Activated CD4-positive, alpha-beta T cell treated with anti-CD3 and anti-CD28 coated beads, Interleukin-2, Interleukin-4, amounts not matched to agents 100 ng/mL and 50 ng/mL, durations not matched to agents 16 hours and 8 hours (primary cell): Measurements from ENCODE around the gene LINC00237.

ENCODE experiments used
- DNase-seq: peaks from one replicate; pipeline ENCODE4 v3.0.0-alpha.2; 2020; ENCODE audit warnings: low spot score

LINC00237 gene

DNA sequence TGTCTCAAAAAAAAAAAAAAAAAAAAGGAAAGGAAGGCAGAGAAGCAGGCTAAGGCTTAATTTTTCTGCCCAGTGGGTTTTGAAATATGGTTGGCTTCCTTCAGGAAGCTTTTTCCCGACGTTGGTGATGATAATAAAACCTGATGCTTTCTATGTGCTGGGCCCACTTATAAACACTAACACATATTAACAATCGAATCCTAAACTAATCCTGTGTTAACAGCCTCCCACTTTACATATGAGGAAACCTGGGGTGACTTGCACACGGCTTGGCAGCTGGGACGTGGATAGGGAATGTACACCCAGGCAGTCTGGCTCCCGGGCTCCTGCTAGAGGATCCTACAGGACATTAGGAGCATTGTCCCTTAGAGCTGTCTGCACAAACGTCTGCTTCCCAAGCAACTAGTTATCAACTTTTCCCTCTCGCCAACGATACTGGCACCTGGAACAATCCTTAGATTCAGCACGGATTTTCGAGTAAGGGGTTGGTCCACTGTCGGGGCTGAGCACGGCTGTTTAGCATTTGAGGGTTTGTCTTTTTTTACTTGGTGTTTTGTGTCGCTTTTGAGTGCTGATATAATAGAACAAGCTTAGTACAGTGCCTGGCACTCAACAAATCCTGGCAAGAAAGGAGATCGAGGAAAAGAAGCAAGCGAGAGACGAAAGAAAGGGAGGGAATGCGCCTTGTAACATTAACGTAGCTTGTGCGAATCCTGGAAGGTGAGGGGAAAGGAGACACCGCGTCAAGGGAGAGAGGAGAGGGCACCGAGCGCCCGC is 19.1 kb upstream of the LINC00237 start:
- no peak for DNase-seq

DNA sequence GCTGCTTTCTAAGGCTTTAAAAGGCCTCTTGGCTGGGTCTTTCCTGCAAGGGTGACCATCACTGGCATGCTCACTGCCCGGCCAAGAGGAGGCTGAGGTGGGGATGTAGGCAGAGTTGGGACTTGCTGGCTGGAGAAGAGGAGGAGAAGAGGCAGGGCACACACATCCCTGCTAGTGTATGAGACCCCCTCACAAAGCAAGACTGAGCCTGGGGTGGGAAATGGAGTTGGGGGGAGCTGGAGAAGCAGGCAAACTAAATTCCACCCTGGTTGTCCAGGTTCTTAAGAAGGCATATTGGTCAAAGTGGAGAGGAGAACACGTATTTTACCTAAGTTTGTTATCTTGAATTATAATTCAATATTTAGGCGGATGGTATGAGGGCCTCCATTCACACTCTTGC is 18.0 kb upstream of the LINC00237 start:
- DNase-seq, result no peak

DNA sequence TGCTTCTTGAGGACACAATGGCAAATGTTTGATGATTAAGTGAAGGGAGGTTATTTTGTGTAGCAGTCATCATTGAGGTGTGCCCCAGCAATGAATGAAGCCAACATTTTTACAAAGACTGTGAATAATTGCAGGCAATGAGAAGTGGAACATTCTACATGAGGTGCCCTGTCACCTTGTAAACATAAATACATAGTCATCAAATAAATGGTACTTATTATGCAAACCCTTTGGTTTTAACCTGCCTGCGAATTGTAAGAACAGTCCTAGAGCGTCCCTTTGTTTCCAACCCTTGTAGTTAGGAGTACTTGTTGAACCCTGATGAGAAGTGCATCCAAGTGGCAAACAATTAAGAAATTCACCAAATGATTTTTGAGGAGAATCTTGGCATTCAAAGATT is 12.6 kb upstream of the LINC00237 start:
- no peak for DNase-seq

DNA sequence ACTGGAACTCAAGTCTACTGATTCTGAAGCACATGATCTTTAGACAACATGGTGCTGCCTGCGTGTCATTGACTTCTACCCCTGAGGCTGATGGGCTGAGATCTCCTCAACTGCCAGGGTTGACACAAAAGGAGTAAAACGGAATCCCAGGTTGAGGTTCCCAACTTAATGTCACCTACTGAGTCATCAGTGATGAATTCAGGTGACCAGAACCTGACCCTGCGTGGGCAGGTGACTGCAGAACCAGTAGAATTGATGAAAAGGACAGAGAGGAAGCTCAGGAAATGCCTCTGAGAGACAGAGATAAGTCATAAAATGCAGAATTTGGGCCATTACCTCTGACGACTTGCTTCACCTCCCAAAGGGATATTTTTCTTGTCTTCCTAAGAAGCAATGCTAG is 12.0 kb upstream of the LINC00237 start:
- no peak for DNase-seq

DNA sequence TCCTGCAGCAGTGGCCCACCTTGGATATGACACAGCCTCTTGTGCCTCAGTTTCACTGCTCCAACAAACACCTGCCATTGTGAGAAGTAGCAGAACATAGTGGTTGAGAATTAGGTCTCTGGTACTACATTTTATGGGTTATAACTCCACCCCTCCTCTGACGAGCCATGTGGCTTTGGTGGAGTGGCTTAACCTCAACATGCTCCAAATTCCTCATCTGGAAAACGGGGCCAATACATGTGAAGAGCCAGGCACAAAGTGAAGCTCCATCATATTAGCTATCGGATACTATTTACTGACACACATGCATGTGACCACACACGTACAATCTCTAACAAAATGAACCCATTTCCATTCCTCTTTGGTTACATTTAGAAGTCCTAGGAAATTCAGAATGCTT is 11.4 kb upstream of the LINC00237 start:
- DNase-seq, result no peak

DNA sequence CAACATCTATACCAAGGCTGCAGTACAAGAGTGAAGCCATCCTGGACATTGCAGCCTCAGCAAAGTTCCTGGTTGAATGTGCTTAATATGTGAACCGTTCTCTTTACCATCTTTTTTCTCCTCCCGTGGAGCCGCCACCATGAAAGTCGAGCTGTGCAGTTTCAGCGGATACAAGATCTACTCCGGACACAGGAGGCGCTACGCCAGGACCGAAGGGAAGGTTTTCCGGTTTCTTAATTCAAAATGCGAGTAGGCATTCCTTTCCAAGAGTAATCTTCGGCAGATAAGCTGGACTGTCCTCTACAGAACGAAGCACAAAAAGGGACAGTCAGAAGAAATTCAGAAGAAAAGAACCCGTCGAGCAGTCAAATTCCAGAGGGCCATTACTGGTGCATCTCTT is 8.4 kb upstream of the LINC00237 start:
- DNase-seq, result no peak

DNA sequence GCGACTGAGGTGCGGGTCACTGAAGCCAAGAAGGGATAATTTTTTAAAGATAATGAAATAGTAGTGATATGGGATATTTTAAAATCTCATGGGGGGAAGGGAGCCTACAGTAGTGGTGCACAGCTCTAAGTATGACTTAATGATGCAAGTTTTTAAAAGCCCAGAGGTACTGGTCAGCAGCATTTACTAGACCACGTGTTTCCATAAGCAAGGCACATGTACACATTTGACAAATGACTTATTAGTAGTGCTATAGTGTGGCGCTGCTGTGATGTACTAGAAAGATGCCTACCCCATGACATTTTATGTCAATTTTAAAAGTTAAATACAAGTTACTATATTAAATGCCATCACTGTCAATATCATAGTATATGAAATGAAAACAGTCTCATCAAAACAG is 7.5 kb upstream of the LINC00237 start:
- no peak for DNase-seq

DNA sequence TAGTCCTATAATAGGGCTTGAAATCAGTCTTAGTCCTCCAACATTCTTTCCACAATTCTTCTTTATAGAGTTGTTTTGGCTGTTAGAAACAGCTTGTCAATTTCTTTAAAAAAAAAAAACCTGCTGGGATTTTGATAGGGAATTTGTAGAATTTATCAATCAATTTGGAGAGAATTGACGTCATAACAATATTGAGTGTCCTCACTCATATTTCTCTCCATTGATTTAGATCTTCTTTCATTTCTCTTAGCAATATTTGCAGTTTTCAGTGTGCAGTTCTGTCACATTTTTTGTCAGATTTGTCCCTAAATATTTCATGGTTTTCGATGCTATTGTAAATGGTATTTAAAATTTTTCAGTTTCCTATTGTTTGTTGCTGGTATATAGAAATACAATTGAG is 5.3 kb upstream of the LINC00237 start:
- no peak for DNase-seq

DNA sequence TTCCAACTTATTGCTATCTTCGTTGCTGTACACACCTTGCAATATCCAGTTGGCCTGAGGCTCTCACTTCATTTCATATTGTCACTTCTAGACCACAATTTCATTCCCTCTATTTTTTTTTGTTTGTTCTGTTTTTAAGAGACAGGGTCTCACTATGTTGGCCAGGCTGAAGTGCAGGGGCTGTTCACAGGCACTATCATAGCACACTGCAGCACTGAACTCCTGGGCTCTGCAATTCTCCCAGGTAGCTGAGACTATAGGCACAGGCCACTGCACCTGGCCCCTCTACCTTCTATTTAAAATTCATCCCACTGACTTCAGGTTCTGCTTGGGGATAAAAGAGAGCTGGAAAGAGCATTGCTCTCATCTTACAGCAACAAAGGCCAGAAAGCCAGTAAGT is 4.7 kb upstream of the LINC00237 start:
- DNase-seq, result no peak

DNA sequence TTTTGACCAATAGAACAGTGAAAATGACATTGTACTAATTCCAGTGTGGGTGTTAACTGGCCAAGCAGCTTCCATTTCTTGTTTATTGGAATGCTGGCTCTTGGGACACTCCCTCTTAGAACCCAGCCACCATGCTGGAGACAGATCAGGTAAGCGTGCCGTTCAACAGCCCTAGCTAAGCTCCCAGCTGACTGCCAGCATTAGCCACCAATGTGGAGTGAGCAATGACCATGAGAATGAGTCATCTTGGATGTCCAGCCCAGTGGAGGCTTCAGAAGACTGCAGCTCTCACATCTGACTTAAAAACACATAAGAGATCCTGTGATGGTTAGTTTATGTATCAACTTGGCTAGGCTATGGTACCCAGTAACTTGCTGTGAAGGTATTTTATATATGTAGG is 3.0 kb upstream of the LINC00237 start:
- DNase-seq, result no peak

DNA sequence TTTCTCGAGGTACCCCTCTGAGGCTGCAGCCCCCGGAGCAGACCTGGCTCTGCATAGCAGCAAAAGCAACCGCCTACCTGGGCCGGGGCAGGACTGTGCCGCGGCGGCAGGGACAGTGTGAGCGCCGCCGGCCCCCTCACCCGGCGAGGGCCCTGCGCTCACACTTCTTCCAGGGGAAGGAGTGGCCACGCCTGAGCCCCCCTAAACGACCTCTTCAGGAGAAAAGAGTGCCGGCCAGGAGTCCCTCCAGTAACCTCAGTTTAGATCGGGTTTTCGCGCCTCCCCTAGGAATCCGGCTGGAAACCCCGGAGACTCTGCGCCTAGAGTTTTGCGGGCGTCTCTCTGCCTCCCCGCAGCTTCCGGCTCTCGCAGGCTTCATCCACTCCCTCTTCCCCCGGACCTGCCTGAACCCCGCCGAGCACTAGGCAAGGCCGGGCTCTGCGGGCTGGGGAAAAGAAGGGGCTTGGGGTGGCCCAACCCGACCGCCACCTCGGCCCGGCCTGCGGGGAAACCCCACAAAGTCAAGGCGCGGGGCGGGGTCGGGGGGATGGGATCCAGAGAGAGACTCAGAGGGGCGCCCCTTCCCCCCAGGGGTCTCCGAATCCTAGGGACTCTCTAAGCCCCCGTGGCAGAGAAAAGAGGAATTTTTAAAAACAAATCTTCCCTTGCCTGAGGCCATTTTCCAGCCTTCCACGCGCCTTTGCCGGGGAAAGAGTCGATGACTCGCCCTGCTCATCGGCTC is 558 bp downstream of the LINC00237 start:
- no peak for DNase-seq

DNA sequence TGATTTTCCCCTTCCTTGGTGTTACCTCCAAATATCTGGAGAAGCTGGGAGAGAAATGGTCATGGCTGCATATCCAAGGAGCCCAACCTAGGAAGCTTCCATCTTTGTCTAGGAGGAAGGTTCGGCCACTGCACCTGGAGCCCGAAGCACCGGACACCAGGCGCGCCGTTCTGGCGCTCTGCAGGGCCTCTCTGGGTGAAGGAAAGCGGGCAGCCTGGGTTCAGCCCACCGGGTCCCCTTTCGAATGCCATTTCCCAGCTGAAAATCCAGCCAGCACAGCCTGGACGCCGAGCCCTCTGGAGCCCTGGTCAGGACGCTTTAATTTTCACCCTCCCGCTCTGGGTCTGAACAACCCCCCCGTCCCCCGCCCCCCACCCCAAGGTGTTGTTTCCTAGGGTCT is 1.2 kb downstream of the LINC00237 start:
- no peak for DNase-seq

DNA sequence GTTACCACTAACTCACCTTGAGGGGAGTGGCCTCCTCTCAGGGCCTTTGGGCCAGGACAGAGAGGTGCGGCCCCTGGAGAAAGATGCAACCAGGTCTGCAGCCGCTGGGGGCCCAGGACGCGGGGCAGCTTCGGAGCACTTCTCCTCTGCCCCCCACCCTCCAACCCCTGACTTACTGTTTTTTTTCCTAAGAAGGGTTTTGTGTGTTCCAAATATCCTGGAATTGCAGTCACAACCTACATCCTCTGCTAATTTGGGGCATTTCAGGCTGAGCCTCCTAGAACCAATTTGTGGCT is 1.7 kb downstream of the LINC00237 start:
- no peak for DNase-seq

DNA sequence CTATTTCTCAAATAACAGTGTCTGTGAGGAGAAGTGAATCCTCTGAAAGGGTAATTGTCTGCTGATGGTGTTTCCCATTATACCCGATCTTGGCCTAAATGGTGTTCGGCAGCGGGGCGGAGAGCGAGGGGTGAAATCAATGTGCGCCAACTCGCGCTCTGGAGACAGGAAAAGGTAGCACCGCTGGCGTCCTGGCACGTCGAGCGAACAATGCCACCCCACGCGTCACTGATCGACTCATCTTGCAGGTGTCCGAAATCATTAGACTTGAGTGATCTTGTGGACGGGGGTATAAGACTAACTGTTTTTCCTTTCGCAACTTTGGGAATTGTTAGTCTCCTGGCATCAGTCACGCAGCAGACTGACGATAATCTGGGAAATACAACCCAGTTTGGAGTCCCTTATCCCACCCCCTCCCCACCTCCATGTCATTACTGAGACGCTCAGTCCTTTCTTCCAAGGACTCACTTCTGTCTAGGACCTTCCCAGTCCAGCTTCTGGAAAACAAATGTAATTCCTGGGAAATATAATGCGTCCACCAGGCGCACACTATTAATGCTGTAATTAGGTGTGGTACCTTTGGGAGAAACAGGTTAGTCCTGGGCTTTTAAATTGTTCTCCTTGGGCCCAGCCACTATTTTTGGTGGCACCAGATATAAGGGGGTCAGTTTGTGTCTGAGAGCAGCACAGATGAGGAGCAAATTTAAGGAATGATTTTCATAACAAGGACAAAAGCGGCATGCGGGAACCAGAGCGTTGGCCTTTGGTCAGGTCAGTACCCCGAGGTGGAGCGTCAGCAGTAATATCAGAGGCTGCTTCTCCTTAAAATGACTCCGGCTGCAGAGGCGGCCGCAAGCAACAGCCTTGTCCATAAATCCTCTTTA is 2.3 kb downstream of the LINC00237 start:
- DNase-seq, result no peak

DNA sequence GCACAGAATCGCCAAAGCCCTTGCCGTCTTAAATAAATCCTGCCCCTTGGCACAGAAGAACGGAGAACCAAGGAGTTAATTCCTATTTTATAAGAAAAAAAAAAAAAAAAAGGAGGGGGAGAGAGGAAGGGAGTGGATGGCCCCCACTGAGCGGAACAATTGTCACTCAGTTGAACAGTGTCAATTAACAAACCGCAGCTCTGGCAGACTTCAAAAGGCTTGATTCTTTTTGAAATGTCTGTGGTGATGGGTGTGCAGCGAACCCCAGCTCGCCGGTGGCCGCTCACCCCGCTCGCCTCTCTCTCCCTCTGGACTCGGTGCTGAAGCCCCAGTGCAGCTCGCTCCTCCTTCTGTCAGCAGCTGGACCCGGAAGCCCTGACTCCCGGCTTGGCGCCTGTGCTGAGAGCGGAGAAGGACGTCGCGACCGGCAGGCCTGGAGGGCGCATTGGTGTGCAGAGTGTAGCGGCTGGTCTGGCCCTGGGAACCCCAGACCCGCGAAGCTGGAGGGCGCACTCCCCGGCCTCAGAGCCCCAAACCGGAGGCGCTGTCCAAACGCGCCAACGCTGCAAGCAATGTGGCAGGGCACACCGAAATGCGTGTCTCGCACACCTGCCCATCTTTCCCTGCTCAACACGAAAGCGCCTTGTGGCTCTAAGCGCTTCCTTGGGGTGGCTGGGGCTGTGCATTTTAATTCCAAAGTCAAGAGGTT is 3.4 kb downstream of the LINC00237 start:
- peak; percentile 18 for DNase-seq

DNA sequence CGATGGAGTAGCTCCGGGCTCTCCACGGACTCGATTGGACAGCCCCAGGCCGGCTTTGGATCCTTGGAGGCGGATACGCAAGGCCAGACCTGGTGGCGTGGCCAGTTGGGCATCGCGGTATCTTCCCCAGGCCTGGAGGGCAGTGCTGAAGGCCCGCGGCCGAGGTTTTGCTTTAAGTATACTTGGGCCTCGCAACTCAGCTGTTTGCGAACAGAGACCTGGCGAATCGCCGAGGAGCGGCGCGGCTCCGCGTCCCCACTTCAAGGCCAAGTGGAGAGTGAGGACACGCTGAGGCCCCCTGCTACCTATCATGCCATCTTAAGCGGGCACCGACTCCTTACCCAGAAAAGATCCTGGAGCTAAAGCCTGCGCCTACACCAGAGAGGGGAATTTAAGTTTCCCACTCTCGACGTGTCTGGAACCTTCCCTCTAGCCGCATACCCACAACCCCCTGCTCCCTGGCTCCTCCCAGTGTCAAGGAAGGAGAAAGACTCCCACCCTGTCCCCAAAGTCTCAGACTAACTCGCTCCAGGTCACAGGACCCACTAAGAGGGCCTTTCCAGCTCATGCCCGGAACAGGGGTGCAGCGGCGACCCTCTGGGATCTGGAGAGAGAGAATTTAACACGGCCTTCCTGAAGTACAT is 4.1 kb downstream of the LINC00237 start:
- DNase-seq, result no peak

DNA sequence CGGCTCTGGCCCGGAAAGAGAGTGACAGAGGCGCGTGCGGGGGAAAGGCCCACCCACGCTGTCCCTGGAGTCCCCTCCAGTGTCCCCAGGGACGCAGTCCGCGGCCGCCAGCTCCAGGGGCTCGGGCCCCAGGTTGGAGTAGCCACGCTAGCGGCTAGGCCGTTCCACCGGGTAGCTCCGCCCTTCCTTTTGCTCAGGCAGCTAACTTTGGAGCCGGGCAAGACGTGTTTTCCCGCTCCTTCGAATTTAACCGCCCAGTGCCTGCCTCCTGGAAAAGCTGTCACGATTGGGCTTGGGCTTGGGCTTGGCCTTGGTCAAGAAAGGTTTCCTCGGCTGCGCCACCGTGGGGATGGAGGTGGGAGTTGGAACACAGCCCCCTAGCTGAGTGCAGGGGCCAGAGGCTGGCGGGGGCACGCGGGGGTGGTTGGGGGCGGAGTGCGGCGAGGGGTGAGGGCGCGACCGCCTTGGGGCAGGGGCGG is 4.7 kb downstream of the LINC00237 start:
- DNase-seq, result no peak

DNA sequence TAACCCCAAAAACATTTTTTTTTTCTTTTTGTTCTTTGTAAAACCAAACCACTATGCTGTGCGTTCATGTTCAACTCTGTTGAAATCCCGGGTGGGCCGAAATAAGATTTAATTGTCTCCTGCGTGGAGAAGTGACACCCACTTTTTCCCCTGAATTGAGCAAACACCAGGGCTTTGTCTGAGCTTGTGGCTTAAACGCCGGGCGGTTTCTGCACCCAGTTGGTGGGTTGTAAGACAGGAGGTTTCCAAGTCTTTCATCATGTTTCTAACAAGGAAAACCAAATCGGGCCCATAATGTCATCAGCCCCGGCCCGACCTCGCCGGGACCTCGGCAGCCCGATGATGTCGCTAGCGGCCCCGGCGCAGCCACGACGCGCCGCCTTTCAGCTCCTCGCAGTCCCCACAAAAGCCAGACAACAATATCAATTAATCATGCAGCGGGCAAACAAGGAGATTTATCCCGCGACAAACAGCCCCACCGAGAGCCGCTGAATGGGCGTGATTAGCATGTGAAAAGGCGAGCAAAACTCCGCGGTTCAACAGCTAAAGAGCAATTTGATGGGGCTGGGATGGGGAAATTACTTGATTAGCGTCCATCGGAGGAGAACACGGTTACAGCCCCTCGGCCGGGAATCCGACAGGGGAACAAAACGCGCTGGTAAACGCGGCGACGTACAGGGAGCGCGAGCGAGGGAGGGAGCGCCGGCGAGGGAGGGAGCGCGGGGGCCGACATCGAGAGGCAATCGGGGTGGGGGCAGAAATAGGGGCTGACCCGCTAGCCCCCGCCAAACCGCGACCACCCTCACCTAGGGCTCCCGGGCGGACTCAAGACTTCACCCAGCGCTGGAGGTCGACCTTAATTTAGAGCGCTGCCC is 5.3 kb downstream of the LINC00237 start:
- DNase-seq, result peak; percentile 26

DNA sequence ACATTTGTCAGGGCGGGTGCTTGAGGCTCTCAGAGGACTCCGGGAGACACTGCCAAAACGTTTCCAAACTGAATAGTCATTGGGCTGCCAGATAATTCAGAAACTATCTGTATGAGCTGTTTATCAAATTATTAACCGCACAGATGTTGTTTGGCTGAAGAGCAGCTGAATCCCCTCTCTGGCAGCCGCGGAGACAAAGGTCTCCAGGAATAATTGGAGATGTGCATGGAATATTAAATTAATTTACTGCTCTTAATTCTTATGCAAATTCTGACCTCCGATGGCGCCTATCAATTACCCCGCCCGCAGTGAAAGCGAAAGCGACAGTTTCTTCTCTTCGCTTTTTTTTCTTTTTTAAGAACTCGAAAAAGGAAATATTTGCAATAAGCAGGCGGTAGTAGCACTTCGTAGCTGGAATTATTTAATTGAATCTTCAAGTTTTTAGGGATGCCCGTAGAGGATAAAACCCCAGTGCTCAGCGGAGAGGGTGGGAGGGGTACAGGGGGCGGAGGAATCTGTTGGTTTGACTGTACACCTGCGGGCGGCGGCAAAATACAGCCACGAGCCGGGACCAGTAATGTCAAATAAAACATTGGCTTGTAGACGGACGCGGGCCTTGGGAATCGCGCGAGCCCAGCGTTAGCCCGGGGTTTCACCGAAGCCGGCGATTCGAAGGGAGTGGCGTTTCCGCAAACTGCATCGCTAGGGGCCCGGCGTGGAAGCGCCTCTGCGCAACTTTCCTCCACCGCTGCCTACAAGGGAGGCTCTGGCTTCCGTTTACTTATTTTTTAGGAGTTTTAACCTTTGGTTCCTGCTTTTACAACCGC is 6.2 kb downstream of the LINC00237 start:
- DNase-seq, result peak; percentile 44
